ENCODE data around the gene CCR3. TPM values are rescaled to one million over a fixed set of nuclear protein-coding genes. Genes with fewer than 3 reads are reported as not detected.
"Not testable (repeated sequence)": the region's sequence is repeated elsewhere in the genome, so short reads cannot be mapped to it uniquely, and the experiment has no call there.

The CCR3 gene
- total RNA-seq, 1 donor from 2014 or later, result not detected

- Histone ChIP-seq H2AFZ (replicated peaks) (no peak overlapping the region), H3K36me3 (no peaks in the 10 kb centered on the region), H3F3A (ENCODE audit: low read depth) (no peaks in the 10 kb centered on the region), H3K4me3 (no peak overlapping the region), H3K9ac (no peak overlapping the region), H3K27me3 (no peaks in the 10 kb centered on the region), H3K9me3 (ENCODE audit: low read depth) (no peaks in the 10 kb centered on the region), H4K20me1 (ENCODE audit: low read depth) (no peaks in the 10 kb centered on the region), H3K4me2 (no peak overlapping the region), H3K79me2 (ENCODE audit: low read depth) (no peaks in the 10 kb centered on the region), H3K27ac (no peak overlapping the region), H3K4me1 (peaks cover 4% of the 10 kb centered on the region)
- no peak overlapping the region for H3K4me3 Mint-ChIP-seq
- no peaks in the 10 kb centered on the region for H3K36me3 Mint-ChIP-seq
- DNase-seq (ENCODE audit: low spot score), result no peak
- H3K27me3 Mint-ChIP-seq (ENCODE audit: insufficient read depth, low read depth), result peaks cover 6% of the 10 kb centered on the region
- TF ChIP-seq CTCF (IDR thresholded peaks at IDR 0.05) (no peak), EZH2 (IDR thresholded peaks at IDR 0.05) (no peak), EZH2phosphoT487 (IDR thresholded peaks at IDR 0.05) (no peak)
- no peaks in the 10 kb centered on the region for H3K4me1 Mint-ChIP-seq
- no peaks in the 10 kb centered on the region for H3K9me3 Mint-ChIP-seq
- H3K27ac Mint-ChIP-seq, result peak overlapping the region; percentile 43
Observed at GRCh38 chr3:46205286-46205960, 36.8 kb upstream of the CCR3 start.

- H3K4me3 ChIP-seq, result no peak overlapping the region
- Mint-ChIP-seq H3K27ac (no peak overlapping the region), H3K4me3 (no peak overlapping the region), H3K9me3 (no peaks in the 10 kb centered on the region), H3K27me3 (ENCODE audit: insufficient read depth, low read depth) (peaks cover 6% of the 10 kb centered on the region), H3K36me3 (no peaks in the 10 kb centered on the region), H3K4me1 (no peaks in the 10 kb centered on the region)
- no peak overlapping the region for H3K4me2 ChIP-seq
- DNase-seq (ENCODE audit: low spot score), result no peak
- peaks cover 4% of the 10 kb centered on the region for H3K4me1 ChIP-seq
- no peaks in the 10 kb centered on the region for H3K9me3 ChIP-seq (ENCODE audit: low read depth)
- H3K79me2 ChIP-seq (ENCODE audit: low read depth), result no peaks in the 10 kb centered on the region
- no peaks in the 10 kb centered on the region for H4K20me1 ChIP-seq (ENCODE audit: low read depth)
- no peaks in the 10 kb centered on the region for H3K36me3 ChIP-seq
- no peak overlapping the region for H3K27ac ChIP-seq
- H3K27me3 ChIP-seq, result no peaks in the 10 kb centered on the region
- H3F3A ChIP-seq (ENCODE audit: low read depth), result no peaks in the 10 kb centered on the region
- H3K9ac ChIP-seq, result no peak overlapping the region
- TF ChIP-seq EZH2phosphoT487 (IDR thresholded peaks at IDR 0.05) (no peak), CTCF (IDR thresholded peaks at IDR 0.05) (no peak), EZH2 (IDR thresholded peaks at IDR 0.05) (no peak)
- H2AFZ ChIP-seq (replicated peaks), result no peak overlapping the region
Observed at GRCh38 chr3:46206282-46207015, 35.8 kb upstream of the CCR3 start.

- H3K4me3 ChIP-seq; H3K4me3 Mint-ChIP-seq; H3K4me1 Mint-ChIP-seq; H3K36me3 ChIP-seq; H3K27me3 Mint-ChIP-seq (ENCODE audit: insufficient read depth, low read depth); H3K27me3 ChIP-seq; H3K27ac ChIP-seq; H3K4me1 ChIP-seq; H3K9me3 ChIP-seq (ENCODE audit: low read depth); H3F3A ChIP-seq (ENCODE audit: low read depth); H3K36me3 Mint-ChIP-seq; H3K4me2 ChIP-seq; DNase-seq (ENCODE audit: low spot score); H4K20me1 ChIP-seq (ENCODE audit: low read depth); H3K27ac Mint-ChIP-seq; H3K9me3 Mint-ChIP-seq; H3K9ac ChIP-seq; H3K79me2 ChIP-seq (ENCODE audit: low read depth): not testable (repeated sequence)
- peak overlapping the region; percentile 99 for H2AFZ ChIP-seq (replicated peaks)
Observed at GRCh38 chr3:46207514-46207913, 34.7 kb upstream of the CCR3 start.

- Histone ChIP-seq H3K4me2 (no peak within 1 kb of the TSS), H3F3A (ENCODE audit: low read depth) (no peaks in the 10 kb centered on the region), H4K20me1 (ENCODE audit: low read depth) (no peaks in the 10 kb centered on the region), H3K9ac (no peak within 1 kb of the TSS), H3K4me3 (no peak within 1 kb of the TSS), H2AFZ (replicated peaks) (peak within 1 kb of the TSS; percentile 99), H3K79me2 (ENCODE audit: low read depth) (no peaks in the 10 kb centered on the region), H3K4me1 (peaks cover 4% of the 10 kb centered on the region), H3K27ac (no peak within 1 kb of the TSS), H3K36me3 (no peaks in the 10 kb centered on the region), H3K27me3 (no peaks in the 10 kb centered on the region), H3K9me3 (ENCODE audit: low read depth) (no peaks in the 10 kb centered on the region)
- Mint-ChIP-seq H3K4me1 (no peaks in the 10 kb centered on the region), H3K27me3 (ENCODE audit: insufficient read depth, low read depth) (peaks cover 5% of the 10 kb centered on the region), H3K4me3 (no peak within 1 kb of the TSS), H3K36me3 (no peaks in the 10 kb centered on the region), H3K27ac (peak within 1 kb of the TSS; percentile 43), H3K9me3 (no peaks in the 10 kb centered on the region)
- TF ChIP-seq EZH2phosphoT487 (IDR thresholded peaks at IDR 0.05) (no peak), EZH2 (IDR thresholded peaks at IDR 0.05) (no peak), CTCF (IDR thresholded peaks at IDR 0.05) (peak; percentile 70)
- peak; percentile 66 for DNase-seq (ENCODE audit: low spot score)
Observed at GRCh38 chr3:46208167-46208704, 34.0 kb upstream of the CCR3 start, which contains the start of gene CCR1. TSS of gene CCR1 (minus strand) at chr3:46208313. CDS start at chr3:46204313, 4,000 bp downstream.

All from neural progenitor cell (in vitro differentiated cells).